Astrocyte (in vitro differentiated cells and primary cell): ENCODE data around the gene ASB14. TPM values are rescaled to one million over a fixed set of nuclear protein-coding genes. Genes with fewer than 3 reads are reported as not detected.

Experiments used
- DNase-seq: peaks from one replicate; pipeline ENCODE4 v3.0.0-alpha.2; 2010; ENCODE audit warnings: low read depth
- FAIRE-seq: peaks from 2 replicates; lab custom pipeline; 2011; peaks lifted over from hg19 to GRCh38; lab: Jason Lieb, UNC
- H2AFZ ChIP-seq: 2 replicates; pipeline ENCODE4 v1.6.0; 2012; ENCODE audit warnings: low read depth, low read length, inconsistent platforms
- H3K27ac ChIP-seq: 2 replicates; pipeline ENCODE4 v1.5.1; 2011; ENCODE audit warnings: low read depth, low read length, inconsistent platforms
- H3K27me3 ChIP-seq: 2 replicates; pipeline ENCODE4 v1.6.0; 2011; ENCODE audit warnings: low read length, inconsistent platforms; ENCODE audit not compliant: insufficient read depth
- H3K36me3 ChIP-seq: 2 replicates; pipeline ENCODE4 v1.5.1; 2011; ENCODE audit warnings: low read length, inconsistent platforms; ENCODE audit not compliant: insufficient read depth
- H3K4me1 ChIP-seq: 2 replicates; pipeline ENCODE4 v1.5.1; 2011; ENCODE audit warnings: low read length, inconsistent platforms; ENCODE audit not compliant: insufficient read depth
- H3K4me2 ChIP-seq: 2 replicates; pipeline ENCODE4 v1.6.0; 2012; ENCODE audit warnings: low read length, inconsistent platforms
- H3K4me3 ChIP-seq: 2 replicates; pipeline ENCODE4 v1.5.1; 2011; ENCODE audit warnings: low read depth, mild to moderate bottlenecking, low read length, inconsistent platforms; ENCODE audit not compliant: insufficient read depth
- H3K79me2 ChIP-seq: 2 replicates; pipeline ENCODE4 v1.6.0; 2012; ENCODE audit warnings: mild to moderate bottlenecking, low read length, inconsistent platforms; ENCODE audit not compliant: insufficient read depth
- H3K9ac ChIP-seq: 2 replicates; pipeline ENCODE4 v1.6.0; 2012; ENCODE audit warnings: mild to moderate bottlenecking, low read length, inconsistent platforms
- H3K9me3 ChIP-seq: 2 replicates; pipeline ENCODE4 v1.5.1; 2012; ENCODE audit warnings: low read depth, mild to moderate bottlenecking, low read length, inconsistent platforms; ENCODE audit not compliant: insufficient read depth
- H4K20me1 ChIP-seq: 2 replicates; pipeline ENCODE4 v1.6.0; 2012; ENCODE audit warnings: low read length, inconsistent platforms; ENCODE audit not compliant: insufficient read depth
- H3K27ac Mint-ChIP-seq: one replicate; pipeline ENCODE4 v1.8.0; 2021; ENCODE audit warnings: mild to moderate bottlenecking, mixed read lengths; ENCODE audit not compliant: unreplicated experiment
- H3K27me3 Mint-ChIP-seq: one replicate; pipeline ENCODE4 v1.8.0; 2021; ENCODE audit warnings: low read depth, mixed read lengths; ENCODE audit not compliant: unreplicated experiment
- H3K36me3 Mint-ChIP-seq: one replicate; pipeline ENCODE4 v1.8.0; 2021; ENCODE audit warnings: low read depth, mixed read lengths; ENCODE audit not compliant: unreplicated experiment
- H3K4me1 Mint-ChIP-seq: one replicate; pipeline ENCODE4 v1.8.0; 2021; ENCODE audit warnings: low read depth, mixed read lengths; ENCODE audit not compliant: unreplicated experiment
- H3K4me3 Mint-ChIP-seq: one replicate; pipeline ENCODE4 v1.8.0; 2021; ENCODE audit warnings: mild to moderate bottlenecking, moderate library complexity, mixed read lengths; ENCODE audit not compliant: unreplicated experiment
- H3K9me3 Mint-ChIP-seq: one replicate; pipeline ENCODE4 v1.8.0; 2021; ENCODE audit warnings: mild to moderate bottlenecking, mixed read lengths; ENCODE audit not compliant: unreplicated experiment
- CTCF ChIP-seq: IDR thresholded peaks from 2 replicates; pipeline ENCODE4 v1.5.1; 2011; ENCODE audit warnings: low read depth, mild to moderate bottlenecking, inconsistent platforms, low read length, moderate library complexity; ENCODE audit not compliant: insufficient read depth
- EZH2 ChIP-seq: IDR thresholded peaks from 2 replicates; pipeline ENCODE4 v1.6.1; 2012; ENCODE audit warnings: mild to moderate bottlenecking, low read length, inconsistent platforms; ENCODE audit not compliant: insufficient read depth
- total RNA-seq: library from RNA; stranded (reverse); gene quantifications from 2 replicates; pipeline ENCODE4 v1.2.1, GENCODE V29; 2021

Gene ASB14
- total RNA-seq, 1 donor from 2014 or later: not detected

DNA sequence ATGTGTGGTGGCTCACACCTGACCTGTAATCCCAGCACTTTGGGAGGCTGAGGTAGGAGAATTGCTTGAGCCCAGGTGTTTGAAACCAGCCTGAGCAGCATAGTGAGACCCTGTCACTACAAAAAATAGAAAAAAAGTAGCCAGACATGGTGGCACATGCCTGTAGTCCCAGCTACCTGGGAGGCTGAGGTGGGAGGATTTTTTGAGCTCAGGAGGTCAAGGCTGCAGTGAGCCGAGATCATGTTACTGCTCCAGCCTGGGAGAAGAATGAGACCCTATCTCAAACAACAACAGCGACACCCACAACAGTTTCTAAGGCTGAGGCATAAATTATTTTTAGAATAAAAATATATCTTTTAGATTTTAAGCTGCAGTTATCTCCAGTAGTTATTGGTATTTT, 58.7 kb downstream of the ASB14 start:
- Mint-ChIP-seq H3K9me3 (no peaks in the 10 kb centered on the region), H3K36me3 (peaks cover 6% of the 10 kb centered on the region), H3K27me3 (no peaks in the 10 kb centered on the region), H3K27ac (no peak overlapping the region), H3K4me3 (no peak overlapping the region), H3K4me1 (peaks cover 2% of the 10 kb centered on the region)
- DNase-seq (no peak), FAIRE-seq (no peak)
- peaks cover 10% of the 10 kb centered on the region for H3K36me3 ChIP-seq
- H3K4me1 ChIP-seq: peaks cover 8% of the 10 kb centered on the region
- no peak overlapping the region for H2AFZ ChIP-seq
- no peak overlapping the region for H3K4me2 ChIP-seq
- no peak overlapping the region for H3K9ac ChIP-seq
- peaks cover 34% of the 10 kb centered on the region for H4K20me1 ChIP-seq
- H3K9me3 ChIP-seq: no peaks in the 10 kb centered on the region
- TF ChIP-seq CTCF (no peak), EZH2 (no peak)
- no peaks in the 10 kb centered on the region for H3K27me3 ChIP-seq
- no peak overlapping the region for H3K27ac ChIP-seq
- H3K4me3 ChIP-seq: no peak overlapping the region
- H3K79me2 ChIP-seq: peaks cover 67% of the 10 kb centered on the region

DNA sequence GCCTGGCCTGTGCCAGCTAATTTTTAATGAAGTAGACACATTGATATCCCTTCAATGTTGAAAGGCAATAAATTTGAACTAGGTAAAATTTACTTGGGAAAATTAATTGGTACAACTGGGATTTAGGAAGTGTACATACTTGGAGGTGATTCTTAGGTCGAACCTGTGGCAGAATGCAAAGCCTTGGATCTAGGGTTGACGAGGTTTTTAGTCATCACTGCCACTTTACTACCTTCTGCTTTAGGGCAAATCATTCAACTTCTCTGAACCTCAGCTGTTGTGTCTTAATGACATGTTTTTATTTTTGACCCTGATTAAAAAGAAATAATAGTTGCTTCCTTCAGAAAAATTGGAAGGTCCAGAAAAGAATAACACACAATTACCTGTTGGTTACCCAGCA, 62.5 kb downstream of the ASB14 start:
- no peak for FAIRE-seq

More for the DNA sequence above, 62.5 kb downstream of the ASB14 start:
- Histone ChIP-seq H3K9me3 (no peaks in the 10 kb centered on the region), H3K79me2 (peaks cover 62% of the 10 kb centered on the region), H3K4me2 (no peak overlapping the region), H2AFZ (no peak overlapping the region), H3K9ac (no peak overlapping the region), H3K4me1 (peaks cover 18% of the 10 kb centered on the region), H3K27ac (no peak overlapping the region), H3K27me3 (no peaks in the 10 kb centered on the region), H4K20me1 (peaks cover 38% of the 10 kb centered on the region), H3K36me3 (no peaks in the 10 kb centered on the region), H3K4me3 (no peak overlapping the region)
- Mint-ChIP-seq H3K27ac (no peak overlapping the region), H3K4me1 (peaks cover 4% of the 10 kb centered on the region), H3K4me3 (no peak overlapping the region), H3K36me3 (peaks cover 1% of the 10 kb centered on the region), H3K9me3 (no peaks in the 10 kb centered on the region), H3K27me3 (no peaks in the 10 kb centered on the region)
- no peak for TF ChIP-seq CTCF
- no peak for TF ChIP-seq EZH2
- DNase-seq: no peak
